MM.1S (cell line): ENCODE results near the gene KCTD5.

Experiments
- DNase-seq: peaks from one replicate; pipeline ENCODE4 v3.0.0-alpha.2; 2015
- H2AFZ ChIP-seq: fragments of 300-600 bp; sonication (generic); 2 replicates; pipeline ENCODE4 v1.6.0; 2016; ENCODE audit warnings: antibody characterized with exemption, low read length
- H3F3A ChIP-seq: fragments of 300-600 bp; sonication (generic); 2 replicates; pipeline ENCODE4 v1.6.1; 2016; ENCODE audit warnings: mild to moderate bottlenecking, antibody characterized with exemption, low read length, moderate library complexity, mixed read lengths; ENCODE audit not compliant: insufficient read depth
- H3K27ac ChIP-seq: fragments of 300-600 bp; sonication (generic); 2 replicates; pipeline ENCODE4 v1.5.1; 2016; ENCODE audit warnings: mild to moderate bottlenecking, low read length
- H3K27me3 ChIP-seq: fragments of 300-600 bp; sonication (generic); replicated peaks from 2 replicates; pipeline ENCODE4 v1.6.0; 2016; ENCODE audit warnings: low read length; ENCODE audit not compliant: insufficient read depth
- H3K36me3 ChIP-seq: fragments of 300-600 bp; sonication (generic); replicated peaks from 2 replicates; pipeline ENCODE4 v1.6.1; 2016; ENCODE audit warnings: mild to moderate bottlenecking, low read length, mixed read lengths; ENCODE audit not compliant: insufficient read depth
- H3K4me1 ChIP-seq: fragments of 300-600 bp; sonication (generic); 2 replicates; pipeline ENCODE4 v1.6.1; 2016; ENCODE audit warnings: low read length, mixed read lengths
- H3K4me2 ChIP-seq: fragments of 300-600 bp; sonication (generic); 2 replicates; pipeline ENCODE4 v1.6.0; 2016; ENCODE audit warnings: low read depth, low read length
- H3K4me3 ChIP-seq: fragments of 300-600 bp; sonication (generic); 2 replicates; pipeline ENCODE4 v1.5.1; 2016; ENCODE audit warnings: low read length, mixed read lengths
- H3K79me2 ChIP-seq: fragments of 300-600 bp; sonication (generic); 2 replicates; pipeline ENCODE4 v1.6.1; 2016; ENCODE audit warnings: mixed run types, low read length, mixed read lengths
- H3K9ac ChIP-seq: fragments of 300-600 bp; sonication (generic); 2 replicates; pipeline ENCODE4 v1.6.1; 2016; ENCODE audit warnings: low read length, mixed read lengths
- H3K9me2 ChIP-seq: fragments of 300-600 bp; sonication (generic); replicated peaks from 2 replicates; pipeline ENCODE4 v1.6.1; 2016; ENCODE audit warnings: mild to moderate bottlenecking, low read length, mixed read lengths; ENCODE audit not compliant: insufficient read depth
- H3K9me3 ChIP-seq: fragments of 300-600 bp; sonication (generic); replicated peaks from 2 replicates; pipeline ENCODE4 v1.6.1; 2016; ENCODE audit warnings: mild to moderate bottlenecking, low read length, mixed read lengths; ENCODE audit not compliant: insufficient read depth
- H4K20me1 ChIP-seq: fragments of 300-600 bp; sonication (generic); 2 replicates; pipeline ENCODE4 v1.6.1; 2016; ENCODE audit warnings: mild to moderate bottlenecking, low read length, moderate library complexity, mixed read lengths; ENCODE audit not compliant: insufficient read depth
- CTCF ChIP-seq: fragments of 300-600 bp; sonication (generic); IDR thresholded peaks from 2 replicates; pipeline ENCODE4 v1.5.1; 2016; ENCODE audit warnings: antibody characterized with exemption, low read length, mixed read lengths
- EZH2 ChIP-seq: fragments of 300-600 bp; sonication (generic); optimal IDR thresholded peaks from 2 replicates; pipeline ENCODE3; 2017; ENCODE audit warnings: low read depth, mild to moderate bottlenecking, antibody characterized with exemption, low read length, mixed read lengths
- EZH2phosphoT487 ChIP-seq: fragments of 300-600 bp; sonication (generic); IDR thresholded peaks from 2 replicates; pipeline ENCODE4 v1.6.1; 2018; ENCODE audit warnings: antibody characterized with exemption, low read length

KCTD5 gene

DNA sequence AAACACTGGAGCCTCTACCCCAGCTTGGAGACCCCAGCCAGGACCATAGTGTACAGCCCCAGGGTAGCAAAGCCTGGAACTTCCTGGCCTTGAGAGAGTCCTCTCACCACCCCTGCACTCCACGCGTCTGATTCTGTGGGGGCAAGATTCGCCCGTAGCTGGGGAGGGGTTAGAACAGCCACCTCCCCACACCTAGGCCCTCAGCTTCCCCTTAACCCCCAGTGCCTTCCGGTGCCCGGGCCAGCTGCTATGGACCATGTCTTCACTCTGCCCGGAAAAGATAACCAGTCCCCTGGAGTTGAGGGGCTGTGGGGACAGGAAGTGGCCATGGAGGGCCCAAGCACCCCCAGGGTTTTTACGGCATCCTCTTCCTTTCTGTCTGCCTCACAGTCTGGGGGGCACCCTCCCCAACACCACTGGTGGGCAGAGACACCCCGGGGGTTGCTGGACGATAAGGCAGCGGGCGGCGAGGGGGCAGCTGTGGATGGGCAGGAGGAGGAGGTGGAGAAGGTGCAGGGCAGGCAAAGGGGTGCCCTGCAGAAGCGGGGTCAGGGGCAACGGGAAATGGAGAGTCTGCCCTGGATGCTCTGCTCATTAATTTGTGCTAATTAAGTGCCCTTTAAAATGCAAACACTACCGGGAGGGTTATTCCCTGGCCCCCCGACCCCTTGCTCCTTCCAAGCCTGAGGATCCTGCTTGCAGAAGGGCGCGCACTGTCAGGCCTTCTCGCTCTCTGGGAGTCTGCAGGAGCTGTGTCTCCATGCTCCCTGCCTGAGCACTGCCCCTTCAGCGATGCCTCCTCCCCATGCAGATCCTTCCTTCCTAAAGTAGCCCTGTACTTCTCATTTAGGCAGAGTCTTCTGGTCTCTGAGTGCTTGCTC is 35.3 kb downstream of the KCTD5 start:
- Histone ChIP-seq H3K79me2 (no peaks in the 10 kb centered on the region), H3K27ac (no peak overlapping the region), H3K9me2 (no peaks in the 10 kb centered on the region), H3K27me3 (peaks cover 32% of the 10 kb centered on the region), H3K9me3 (no peaks in the 10 kb centered on the region), H3K4me3 (no peak overlapping the region), H3K4me1 (no peaks in the 10 kb centered on the region), H3K9ac (no peak overlapping the region), H3K36me3 (no peaks in the 10 kb centered on the region), H3K4me2 (no peak overlapping the region), H4K20me1 (no peaks in the 10 kb centered on the region), H3F3A (no peaks in the 10 kb centered on the region), H2AFZ (no peak overlapping the region)
- DNase-seq, result no peak
- no peak for TF ChIP-seq EZH2
- TF ChIP-seq EZH2phosphoT487, result no peak
- no peak for TF ChIP-seq CTCF

- no peak overlapping the region for H3K4me2 ChIP-seq
These were observed 37.2 kb downstream of the KCTD5 start for GRCh38 chr16:2719328-2720063.

GRCh38 chr16:2720064-2720457 is 37.7 kb downstream of the KCTD5 start, which contains the start of gene PRSS27:
Gene PRSS27 (minus strand): TSS chr16:2720224. CDS start chr16:2720160, 64 bp downstream.
- no peaks in the 10 kb centered on the region for H3K9me2 ChIP-seq
- peaks cover 30% of the 10 kb centered on the region for H3K27me3 ChIP-seq
- no peak within 1 kb of the TSS for H3K27ac ChIP-seq
- no peaks in the 10 kb centered on the region for H3K79me2 ChIP-seq
- peak within 1 kb of the TSS; percentile 62 for H3K4me3 ChIP-seq
- no peaks in the 10 kb centered on the region for H3K9me3 ChIP-seq
- no peaks in the 10 kb centered on the region for H3K4me1 ChIP-seq
- no peak for DNase-seq
- H2AFZ ChIP-seq, result peak within 1 kb of the TSS; percentile 88
- H4K20me1 ChIP-seq, result no peaks in the 10 kb centered on the region
- peak within 1 kb of the TSS; percentile 56; the same call in 1 of the 2 replicates for H3K4me2 ChIP-seq
- no peaks in the 10 kb centered on the region for H3F3A ChIP-seq
- peak within 1 kb of the TSS; percentile 67 for H3K9ac ChIP-seq
- TF ChIP-seq CTCF (no peak), EZH2phosphoT487 (no peak), EZH2 (no peak)
- H3K36me3 ChIP-seq, result no peaks in the 10 kb centered on the region

More at GRCh38 chr16:2719328-2720063, 37.2 kb downstream of the KCTD5 start:
- peaks cover 30% of the 10 kb centered on the region for H3K27me3 ChIP-seq
- no peaks in the 10 kb centered on the region for H3K79me2 ChIP-seq
- no peaks in the 10 kb centered on the region for H3F3A ChIP-seq
- no peak overlapping the region for H3K27ac ChIP-seq
- H2AFZ ChIP-seq, result no peak overlapping the region
- H3K4me3 ChIP-seq, result no peak overlapping the region
- H3K4me1 ChIP-seq, result no peaks in the 10 kb centered on the region
- DNase-seq, result no peak
- no peaks in the 10 kb centered on the region for H3K9me3 ChIP-seq
- TF ChIP-seq EZH2 (no peak), CTCF (no peak), EZH2phosphoT487 (no peak)
- H3K36me3 ChIP-seq, result no peaks in the 10 kb centered on the region
- no peaks in the 10 kb centered on the region for H3K9me2 ChIP-seq
- H3K9ac ChIP-seq, result no peak overlapping the region
- no peaks in the 10 kb centered on the region for H4K20me1 ChIP-seq
